WTC11 (cell line): Measurements from ENCODE around the gene GLCCI1. TPM values are rescaled to one million over a fixed set of nuclear protein-coding genes. Genes with fewer than 3 reads are reported as not detected.

Source experiments
- ATAC-seq: fragments of 200-7000 bp; cut with Tn5 transposase; 2 replicates; pipeline ENCODE4 v1.10.0; 2021; ENCODE audit warnings: mild to moderate bottlenecking, moderate library complexity
- CTCF ChIA-PET: fragments of 300-600 bp; sonication (Branson Sonifier 250); formaldehyde crosslinking; loops from one replicate; lab custom pipeline; 2021; ENCODE audit warnings: antibody characterized with exemption; lab: Charles Lee
- POLR2A ChIA-PET: fragments of 350-600 bp; sonication (Branson Sonifier 250); formaldehyde crosslinking; loops from one replicate; lab custom pipeline; 2021; ENCODE audit warnings: antibody characterized with exemption; lab: Charles Lee
- DNase-seq: peaks from one replicate; pipeline ENCODE4 v3.0.0; 2021; ENCODE audit warnings: low spot score
- H3K27ac Mint-ChIP-seq: 2 replicates; pipeline ENCODE4 v1.8.0; 2021; ENCODE audit warnings: mixed read lengths
- H3K27me3 Mint-ChIP-seq: 2 replicates; pipeline ENCODE4 v1.8.0; 2021; ENCODE audit warnings: low read depth, mild to moderate bottlenecking, moderate library complexity, mixed read lengths
- H3K36me3 Mint-ChIP-seq: 2 replicates; pipeline ENCODE4 v1.8.0; 2021; ENCODE audit warnings: mixed read lengths
- H3K4me1 Mint-ChIP-seq: 2 replicates; pipeline ENCODE4 v1.8.0; 2022; ENCODE audit warnings: mixed read lengths
- H3K4me3 Mint-ChIP-seq: 2 replicates; pipeline ENCODE4 v1.8.0; 2021; ENCODE audit warnings: mild to moderate bottlenecking, moderate library complexity, mixed read lengths
- H3K9me3 Mint-ChIP-seq: 2 replicates; pipeline ENCODE4 v1.8.0; 2021; ENCODE audit warnings: mixed read lengths
- ATF2 ChIP-seq: sonication (generic); formaldehyde crosslinking; IDR thresholded peaks from 2 replicates; pipeline ENCODE4 v1.8.1; 2022; ENCODE audit warnings: low read depth, missing genetic modification reagents, borderline replicate concordance
- ATF6 ChIP-seq: sonication (generic); formaldehyde crosslinking; IDR thresholded peaks from 2 replicates; pipeline ENCODE4 v1.8.1; 2023; ENCODE audit warnings: mild to moderate bottlenecking, missing genetic modification reagents
- CBFB ChIP-seq: sonication (generic); formaldehyde crosslinking; IDR thresholded peaks from 2 replicates; pipeline ENCODE4 v1.8.1; 2022; ENCODE audit warnings: mild to moderate bottlenecking, low read depth, missing genetic modification reagents
- ESRRA ChIP-seq: sonication (generic); formaldehyde crosslinking; IDR thresholded peaks from 2 replicates; pipeline ENCODE4 v1.8.1; 2022; ENCODE audit warnings: mild to moderate bottlenecking, missing genetic modification reagents, borderline replicate concordance
- FOXP4 ChIP-seq: sonication (generic); formaldehyde crosslinking; IDR thresholded peaks from 2 replicates; pipeline ENCODE4 v1.8.0; 2022; ENCODE audit warnings: mild to moderate bottlenecking, missing genetic modification reagents
- GABPB1 ChIP-seq: sonication (generic); formaldehyde crosslinking; IDR thresholded peaks from 2 replicates; pipeline ENCODE4 v1.8.1; 2023; ENCODE audit warnings: mild to moderate bottlenecking, missing genetic modification reagents
- JAZF1 ChIP-seq: fragments of 250-450 bp; sonication (Bioruptor Pico); IDR thresholded peaks from 2 replicates; pipeline ENCODE4 v1.9.0; 2021; ENCODE audit warnings: moderate library complexity, mild to moderate bottlenecking, inconsistent platforms
- MYBL2 ChIP-seq: sonication (generic); formaldehyde crosslinking; IDR thresholded peaks from 2 replicates; pipeline ENCODE4 v1.8.1; 2023; ENCODE audit warnings: mild to moderate bottlenecking, moderate library complexity, missing genetic modification reagents
- NFYB ChIP-seq: sonication (generic); formaldehyde crosslinking; conservative IDR thresholded peaks from 2 replicates; pipeline ENCODE4 v1.8.0; 2022; ENCODE audit warnings: low read depth, missing genetic modification reagents
- NR1H2 ChIP-seq: sonication (generic); formaldehyde crosslinking; IDR thresholded peaks from 2 replicates; pipeline ENCODE4 v1.9.0; 2021; ENCODE audit warnings: mild to moderate bottlenecking, moderate library complexity, missing genetic modification reagents
- NR3C1 ChIP-seq: sonication (generic); formaldehyde crosslinking; conservative IDR thresholded peaks from 2 replicates; pipeline ENCODE4 v1.8.1; 2023; ENCODE audit warnings: low read depth, mild to moderate bottlenecking, missing genetic modification reagents
- RELA ChIP-seq: sonication (generic); formaldehyde crosslinking; IDR thresholded peaks from 2 replicates; pipeline ENCODE4 v1.8.1; 2022; ENCODE audit warnings: missing genetic modification reagents, mild to moderate bottlenecking, borderline replicate concordance
- SMAD4 ChIP-seq: sonication (generic); formaldehyde crosslinking; IDR thresholded peaks from 2 replicates; pipeline ENCODE4 v1.8.0; 2022; ENCODE audit warnings: mild to moderate bottlenecking, missing genetic modification reagents
- SOX15 ChIP-seq: fragments of 250-450 bp; sonication (Bioruptor Pico); IDR thresholded peaks from 2 replicates; pipeline ENCODE4 v1.9.0; 2021; ENCODE audit warnings: mild to moderate bottlenecking
- SP1 ChIP-seq: sonication (generic); formaldehyde crosslinking; conservative IDR thresholded peaks from 2 replicates; pipeline ENCODE4 v1.8.1; 2022; ENCODE audit warnings: missing genetic modification reagents
- ZBTB21 ChIP-seq: sonication (generic); formaldehyde crosslinking; IDR thresholded peaks from 2 replicates; pipeline ENCODE4 v1.8.1; 2023; ENCODE audit warnings: mild to moderate bottlenecking, missing genetic modification reagents, borderline replicate concordance
- ZNF138 ChIP-seq: sonication (generic); formaldehyde crosslinking; conservative IDR thresholded peaks from 2 replicates; pipeline ENCODE4 v1.8.1; 2022; ENCODE audit warnings: mild to moderate bottlenecking, moderate library complexity, missing genetic modification reagents
- ZNF219 ChIP-seq: sonication (generic); formaldehyde crosslinking; IDR thresholded peaks from 2 replicates; pipeline ENCODE4 v1.8.0; 2023; ENCODE audit warnings: missing genetic modification reagents, mild to moderate bottlenecking, borderline replicate concordance
- ZNF232 ChIP-seq: sonication (generic); formaldehyde crosslinking; IDR thresholded peaks from 2 replicates; pipeline ENCODE4 v1.8.0; 2022; ENCODE audit warnings: mild to moderate bottlenecking, missing genetic modification reagents
- total RNA-seq: library from RNA; stranded (reverse); gene quantifications from 3 replicates; pipeline ENCODE4 v1.2.3, GENCODE V29; 2021
- TF ChIP-seq, protein P1 (sequence below): fragments of 250-450 bp; sonication (Bioruptor Pico); IDR thresholded peaks from 2 replicates; pipeline ENCODE4 v1.9.0; 2021; ENCODE audit warnings: mild to moderate bottlenecking

The GLCCI1 gene
- total RNA-seq, 1 experiment from 2014 or later: 23.8 TPM

- TF ChIP-seq ZNF138 (CRISPR knock-in tag): no peak
- TF ChIP-seq NFYB (CRISPR knock-in tag): no peak
- no peak for TF ChIP-seq ATF6 (CRISPR knock-in tag)
- TF ChIP-seq SMAD4: no peak
- TF ChIP-seq NR3C1 (CRISPR knock-in tag): no peak
- TF ChIP-seq, protein P1, sequence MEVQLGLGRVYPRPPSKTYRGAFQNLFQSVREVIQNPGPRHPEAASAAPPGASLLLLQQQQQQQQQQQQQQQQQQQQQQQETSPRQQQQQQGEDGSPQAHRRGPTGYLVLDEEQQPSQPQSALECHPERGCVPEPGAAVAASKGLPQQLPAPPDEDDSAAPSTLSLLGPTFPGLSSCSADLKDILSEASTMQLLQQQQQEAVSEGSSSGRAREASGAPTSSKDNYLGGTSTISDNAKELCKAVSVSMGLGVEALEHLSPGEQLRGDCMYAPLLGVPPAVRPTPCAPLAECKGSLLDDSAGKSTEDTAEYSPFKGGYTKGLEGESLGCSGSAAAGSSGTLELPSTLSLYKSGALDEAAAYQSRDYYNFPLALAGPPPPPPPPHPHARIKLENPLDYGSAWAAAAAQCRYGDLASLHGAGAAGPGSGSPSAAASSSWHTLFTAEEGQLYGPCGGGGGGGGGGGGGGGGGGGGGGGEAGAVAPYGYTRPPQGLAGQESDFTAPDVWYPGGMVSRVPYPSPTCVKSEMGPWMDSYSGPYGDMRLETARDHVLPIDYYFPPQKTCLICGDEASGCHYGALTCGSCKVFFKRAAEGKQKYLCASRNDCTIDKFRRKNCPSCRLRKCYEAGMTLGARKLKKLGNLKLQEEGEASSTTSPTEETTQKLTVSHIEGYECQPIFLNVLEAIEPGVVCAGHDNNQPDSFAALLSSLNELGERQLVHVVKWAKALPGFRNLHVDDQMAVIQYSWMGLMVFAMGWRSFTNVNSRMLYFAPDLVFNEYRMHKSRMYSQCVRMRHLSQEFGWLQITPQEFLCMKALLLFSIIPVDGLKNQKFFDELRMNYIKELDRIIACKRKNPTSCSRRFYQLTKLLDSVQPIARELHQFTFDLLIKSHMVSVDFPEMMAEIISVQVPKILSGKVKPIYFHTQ (CRISPR knock-in tag): no peak
- no peak for TF ChIP-seq RELA (CRISPR knock-in tag)
- TF ChIP-seq ZBTB21: no peak
- TF ChIP-seq JAZF1 (CRISPR knock-in tag): no peak
- no peak for TF ChIP-seq SOX15
- no peak for TF ChIP-seq FOXP4
- TF ChIP-seq SP1: no peak
- no peak for TF ChIP-seq ZNF219 (CRISPR knock-in tag)
- no peak for TF ChIP-seq GABPB1 (CRISPR knock-in tag)
- no peak for TF ChIP-seq CBFB (CRISPR knock-in tag)
- TF ChIP-seq ESRRA (CRISPR knock-in tag): no peak
- TF ChIP-seq ATF2 (CRISPR knock-in tag): no peak
- no peak for TF ChIP-seq MYBL2 (CRISPR knock-in tag)
- no peak for TF ChIP-seq NR1H2 (CRISPR knock-in tag)
- TF ChIP-seq ZNF232: no peak
- TF ChIP-seq, all 79 proteins: peak for 0
- Mint-ChIP-seq H3K36me3 (no peaks in the 10 kb centered on the region), H3K27ac (no peak overlapping the region), H3K4me1 (peaks cover 20% of the 10 kb centered on the region), H3K4me3 (no peak overlapping the region), H3K9me3 (no peaks in the 10 kb centered on the region), H3K27me3 (no peaks in the 10 kb centered on the region)
- ChIA-PET CTCF (no interaction called here), POLR2A (no interaction called here)
- ATAC-seq (no peak), DNase-seq (no peak)
Observed at GRCh38 chr7:7959979-7960670, 8.5 kb upstream of the GLCCI1 start.
